Progenitor cell of endocrine pancreas (in vitro differentiated cells): Measurements from ENCODE around the gene ABLIM1. TPM values are rescaled to one million over a fixed set of nuclear protein-coding genes. Genes with fewer than 3 reads are reported as not detected.

Experiments
- DNase-seq: peaks from one replicate; pipeline ENCODE4 v3.0.0; 2021; ENCODE audit warnings: low spot score; ENCODE audit not compliant: unreplicated experiment
- H3K27ac Mint-ChIP-seq: 2 replicates; pipeline ENCODE4 v1.8.0; 2021; ENCODE audit warnings: mild to moderate bottlenecking, moderate library complexity, mixed read lengths
- H3K27me3 Mint-ChIP-seq: 2 replicates; pipeline ENCODE4 v1.8.0; 2021; ENCODE audit warnings: mixed read lengths
- H3K36me3 Mint-ChIP-seq: 2 replicates; pipeline ENCODE4 v1.8.0; 2022; ENCODE audit warnings: mixed read lengths; ENCODE audit not compliant: insufficient read depth
- H3K4me1 Mint-ChIP-seq: 2 replicates; pipeline ENCODE4 v1.8.0; 2021; ENCODE audit warnings: low read depth, mixed read lengths
- H3K4me3 Mint-ChIP-seq: 2 replicates; pipeline ENCODE4 v1.8.0; 2021; ENCODE audit warnings: low read depth, mild to moderate bottlenecking, moderate library complexity, mixed read lengths
- H3K9me3 Mint-ChIP-seq: 2 replicates; pipeline ENCODE4 v1.8.0; 2021; ENCODE audit warnings: low read depth, mixed read lengths
- total RNA-seq: library from RNA; stranded (reverse); gene quantifications from 2 replicates; pipeline ENCODE4 v1.2.1, GENCODE V29; 2021
- TF ChIP-seq, protein P1 (sequence below): fragments of 200-600 bp; sonication (generic); IDR thresholded peaks from one replicate; pipeline ENCODE4 v1.5.0; 2021; ENCODE audit warnings: antibody characterized with exemption, mild to moderate bottlenecking; ENCODE audit not compliant: unreplicated experiment

The ABLIM1 gene
- total RNA-seq, 1 donor from 2014 or later: 59.1 TPM

DNA sequence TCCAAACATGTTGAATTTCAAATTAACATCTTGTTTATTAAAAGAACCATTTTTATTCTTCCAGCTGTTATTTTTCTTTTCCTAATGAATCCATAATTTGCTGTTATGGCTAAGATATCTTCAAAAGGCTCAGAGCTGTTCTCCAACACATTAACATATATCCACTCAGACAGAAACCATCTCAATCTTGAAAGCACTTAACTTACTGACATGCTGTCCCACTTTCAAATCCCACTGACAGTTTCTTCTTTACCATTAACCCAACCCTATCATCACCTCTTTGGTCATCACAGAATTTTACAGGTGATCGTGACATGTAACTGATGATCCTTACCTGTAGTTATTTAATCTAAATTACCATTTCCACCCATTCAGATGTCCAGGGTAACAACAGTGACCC, 178.2 kb downstream of the ABLIM1 start:
- Mint-ChIP-seq H3K27ac (no peak overlapping the region), H3K4me1 (no peaks in the 10 kb centered on the region), H3K27me3 (no peaks in the 10 kb centered on the region), H3K36me3 (peaks cover 7% of the 10 kb centered on the region), H3K4me3 (no peak overlapping the region), H3K9me3 (no peaks in the 10 kb centered on the region)
- TF ChIP-seq, protein P1, sequence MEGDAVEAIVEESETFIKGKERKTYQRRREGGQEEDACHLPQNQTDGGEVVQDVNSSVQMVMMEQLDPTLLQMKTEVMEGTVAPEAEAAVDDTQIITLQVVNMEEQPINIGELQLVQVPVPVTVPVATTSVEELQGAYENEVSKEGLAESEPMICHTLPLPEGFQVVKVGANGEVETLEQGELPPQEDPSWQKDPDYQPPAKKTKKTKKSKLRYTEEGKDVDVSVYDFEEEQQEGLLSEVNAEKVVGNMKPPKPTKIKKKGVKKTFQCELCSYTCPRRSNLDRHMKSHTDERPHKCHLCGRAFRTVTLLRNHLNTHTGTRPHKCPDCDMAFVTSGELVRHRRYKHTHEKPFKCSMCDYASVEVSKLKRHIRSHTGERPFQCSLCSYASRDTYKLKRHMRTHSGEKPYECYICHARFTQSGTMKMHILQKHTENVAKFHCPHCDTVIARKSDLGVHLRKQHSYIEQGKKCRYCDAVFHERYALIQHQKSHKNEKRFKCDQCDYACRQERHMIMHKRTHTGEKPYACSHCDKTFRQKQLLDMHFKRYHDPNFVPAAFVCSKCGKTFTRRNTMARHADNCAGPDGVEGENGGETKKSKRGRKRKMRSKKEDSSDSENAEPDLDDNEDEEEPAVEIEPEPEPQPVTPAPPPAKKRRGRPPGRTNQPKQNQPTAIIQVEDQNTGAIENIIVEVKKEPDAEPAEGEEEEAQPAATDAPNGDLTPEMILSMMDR: no peak
- DNase-seq: no peak

DNA sequence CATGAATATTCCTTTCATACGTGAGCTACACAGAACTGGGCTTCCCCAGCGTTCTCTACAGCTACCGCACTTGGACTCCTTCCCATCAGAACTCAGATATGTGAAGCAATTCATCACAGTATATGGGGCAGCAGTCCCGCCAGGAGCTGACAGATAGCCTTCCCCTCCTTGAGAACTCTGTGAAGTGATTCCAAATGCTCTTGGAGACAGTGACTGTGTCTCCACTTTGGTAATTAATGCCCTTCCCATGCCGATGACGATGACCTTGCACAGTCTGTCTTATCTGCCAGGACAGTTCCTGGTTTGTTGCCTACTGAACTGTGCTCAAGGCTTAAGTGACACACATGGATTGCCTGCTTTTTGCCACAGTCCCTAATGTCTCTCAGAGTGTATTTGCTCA, 178.8 kb downstream of the ABLIM1 start:
- peaks cover 3% of the 10 kb centered on the region for H3K36me3 Mint-ChIP-seq
- TF ChIP-seq, protein P1: no peak
- H3K27ac Mint-ChIP-seq: no peak overlapping the region
- H3K27me3 Mint-ChIP-seq: no peaks in the 10 kb centered on the region
- H3K9me3 Mint-ChIP-seq: no peaks in the 10 kb centered on the region
- DNase-seq: no peak
- no peak overlapping the region for H3K4me3 Mint-ChIP-seq
- no peaks in the 10 kb centered on the region for H3K4me1 Mint-ChIP-seq

- TF ChIP-seq, protein P1: no peak
- Mint-ChIP-seq H3K27ac (no peak overlapping the region), H3K36me3 (no peaks in the 10 kb centered on the region), H3K4me1 (peaks cover 2% of the 10 kb centered on the region), H3K27me3 (no peaks in the 10 kb centered on the region), H3K9me3 (no peaks in the 10 kb centered on the region), H3K4me3 (no peak overlapping the region)
- DNase-seq: no peak
Measured at GRCh38 chr10:114478281-114478680, 179.8 kb downstream of the ABLIM1 start.

DNA sequence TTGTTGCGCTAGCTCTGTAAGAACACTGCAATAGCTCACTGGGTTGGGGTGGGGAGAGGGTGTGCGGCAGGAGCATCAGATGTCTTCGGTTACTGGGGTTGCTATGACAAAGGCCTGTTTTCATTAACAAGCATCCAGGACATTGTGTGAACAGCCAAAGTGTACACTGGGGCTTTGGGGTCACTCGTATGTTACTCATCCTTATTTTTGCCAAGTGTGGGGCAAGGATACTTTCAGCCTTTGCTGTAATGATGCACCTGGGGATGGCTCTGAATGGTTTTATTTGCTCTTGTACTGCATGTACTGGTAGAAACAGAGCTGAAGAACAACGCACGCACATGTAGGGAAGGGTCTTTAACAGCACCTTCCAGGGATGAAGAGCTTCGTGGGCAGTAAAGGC, 180.8 kb downstream of the ABLIM1 start:
- TF ChIP-seq, protein P1: no peak
- H3K4me1 Mint-ChIP-seq: peaks cover 9% of the 10 kb centered on the region
- no peak overlapping the region for H3K27ac Mint-ChIP-seq
- no peaks in the 10 kb centered on the region for H3K9me3 Mint-ChIP-seq
- H3K27me3 Mint-ChIP-seq: no peaks in the 10 kb centered on the region
- no peak overlapping the region for H3K4me3 Mint-ChIP-seq
- DNase-seq: no peak
- no peaks in the 10 kb centered on the region for H3K36me3 Mint-ChIP-seq

DNA sequence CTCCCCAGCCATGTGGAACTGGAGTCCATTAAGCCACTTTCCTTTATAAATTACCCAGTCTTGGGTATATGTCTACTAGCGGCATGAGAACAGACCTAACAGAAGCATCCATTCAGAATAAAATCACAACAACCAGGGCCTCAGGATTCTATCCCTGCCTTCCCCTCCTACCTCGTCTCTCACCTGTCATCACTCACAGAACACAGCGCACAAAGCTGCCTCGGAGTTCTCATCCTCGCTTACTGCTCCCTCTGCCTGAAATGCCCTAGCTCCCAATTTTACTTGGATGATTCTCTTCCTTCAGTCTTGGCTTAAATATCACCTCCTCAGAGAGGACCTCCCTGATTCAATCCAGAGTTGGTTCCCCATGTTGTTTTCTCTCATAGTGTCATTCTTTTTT, 183.1 kb downstream of the ABLIM1 start:
- Mint-ChIP-seq H3K27ac (no peak overlapping the region), H3K4me3 (no peak overlapping the region), H3K4me1 (peaks cover 10% of the 10 kb centered on the region), H3K9me3 (no peaks in the 10 kb centered on the region), H3K27me3 (no peaks in the 10 kb centered on the region), H3K36me3 (peaks cover 2% of the 10 kb centered on the region)
- TF ChIP-seq, protein P1: no peak
- DNase-seq: no peak
